GM12878 (cell line): Measurements from ENCODE around the gene NUDT7. TPM values are rescaled to one million over a fixed set of nuclear protein-coding genes. Genes with fewer than 3 reads are reported as not detected.

Experiments used
- ATAC-seq: fragments of 200-7000 bp; cut with Tn5 transposase; 3 replicates; pipeline ENCODE4 v1.9.1; 2020; ENCODE audit warnings: mild to moderate bottlenecking, moderate library complexity
- BruUV-seq: library from RNA; stranded (reverse); fragments of 400-500 nt; replicated peaks from 2 replicates; lab custom pipeline; 2021; lab: Mats Ljungman, UMichigan
- CTCF ChIA-PET: fragments of 300-600 bp; sonication (Branson Sonifier 250); formaldehyde crosslinking; extraction: SDS; loops from one replicate; lab custom pipeline; 2021; ENCODE audit warnings: inconsistent platforms; lab: Yijun Ruan, JAX
- POLR2A ChIA-PET: fragments of 350-600 bp; formaldehyde crosslinking; extraction: SDS; loops from one replicate; lab custom pipeline; 2021; ENCODE audit warnings: inconsistent platforms; lab: Charles Lee
- RAD21 ChIA-PET: fragments of 300-600 bp; sonication (Branson Sonifier 250); formaldehyde crosslinking; loops from one replicate; lab custom pipeline; 2023; ENCODE audit warnings: antibody characterized with exemption; ENCODE audit not compliant: unreplicated experiment; lab: Charles Lee
- SMC1A ChIA-PET: fragments of 300-600 bp; sonication (Branson Sonifier 250); formaldehyde crosslinking; loops from one replicate; lab custom pipeline; 2023; ENCODE audit not compliant: unreplicated experiment, uncharacterized antibody; lab: Charles Lee
- DNase-seq: peaks from one replicate; pipeline ENCODE4 v3.0.0-alpha.2; 2011; ENCODE audit warnings: low read depth, low spot score
- FAIRE-seq: peaks from 3 replicates; lab custom pipeline; 2011; peaks lifted over from hg19 to GRCh38; lab: Jason Lieb, UNC
- H2AFZ ChIP-seq: 2 replicates; pipeline ENCODE4 v1.6.0; 2011; ENCODE audit warnings: low read depth, low read length, control low read depth; ENCODE audit not compliant: control insufficient read depth
- H3K27ac ChIP-seq: 2 replicates; pipeline ENCODE4 v1.5.1; 2011; ENCODE audit warnings: control low read depth; ENCODE audit not compliant: control insufficient read depth, insufficient read depth
- H3K27me3 ChIP-seq, 2 experiments: replicated peaks in 1 of 2; 2 replicates each; pipeline versions ENCODE4 v1.6.0 to v1.6.1; 2011; ENCODE audit warnings: low read length in 1 of 2; ENCODE audit not compliant: control insufficient read depth in 2 of 2, insufficient read depth in 2 of 2
- H3K36me3 ChIP-seq, 2 experiments: 2 replicates each; pipeline ENCODE4 v1.5.1; 2011; ENCODE audit warnings: low read length in 1 of 2; ENCODE audit not compliant: control insufficient read depth in 2 of 2, insufficient read depth in 2 of 2
- H3K4me1 ChIP-seq: 2 replicates; pipeline ENCODE4 v1.6.1; 2011; ENCODE audit warnings: mild to moderate bottlenecking, low read length, moderate library complexity, mixed read lengths; ENCODE audit not compliant: control insufficient read depth, insufficient read depth
- H3K4me2 ChIP-seq: 2 replicates; pipeline ENCODE4 v1.6.0; 2011; ENCODE audit warnings: control low read depth; ENCODE audit not compliant: control insufficient read depth, insufficient read depth
- H3K4me3 ChIP-seq: fragments of 200-600 bp; sonication (generic); 2 replicates; pipeline ENCODE4 v1.5.1; 2016
- H3K79me2 ChIP-seq: 2 replicates; pipeline ENCODE4 v1.6.0; 2011; ENCODE audit warnings: low read length; ENCODE audit not compliant: control insufficient read depth, insufficient read depth
- H3K9ac ChIP-seq: 2 replicates; pipeline ENCODE4 v1.8.0; 2011; ENCODE audit warnings: low read length, control low read depth, mixed read lengths; ENCODE audit not compliant: control insufficient read depth, insufficient read depth
- H3K9me3 ChIP-seq: replicated peaks from 3 replicates; pipeline ENCODE4 v1.5.1; 2011; ENCODE audit warnings: mild to moderate bottlenecking, low read length; ENCODE audit not compliant: control insufficient read depth, insufficient read depth
- H4K20me1 ChIP-seq: 2 replicates; pipeline ENCODE4 v1.6.0; 2011; ENCODE audit not compliant: control insufficient read depth, insufficient read depth
- ASH2L ChIP-seq: fragments of 300-600, 200-600 bp; sonication (generic); IDR thresholded peaks from 2 replicates; pipeline ENCODE4 v1.6.1; 2017; ENCODE audit warnings: low read depth, mild to moderate bottlenecking, borderline replicate concordance
- CBX5 ChIP-seq: sonication (generic); IDR thresholded peaks from 2 replicates; pipeline ENCODE4 v1.6.1; 2016; ENCODE audit warnings: low read depth, moderate library complexity, mild to moderate bottlenecking, inconsistent platforms
- DPF2 ChIP-seq: fragments of 450-650 bp; IDR thresholded peaks from 2 replicates; pipeline ENCODE4 v1.6.1; 2017; ENCODE audit warnings: mild to moderate bottlenecking
- HCFC1 ChIP-seq: fragments of 150-350 bp; IDR thresholded peaks from 2 replicates; pipeline ENCODE4 v1.6.1; 2014; ENCODE audit warnings: low read length
- HDAC6 ChIP-seq: fragments of 200-600 bp; sonication (generic); IDR thresholded peaks from one replicate; pipeline ENCODE4 v1.8.0; 2017; ENCODE audit warnings: antibody characterized with exemption; ENCODE audit not compliant: unreplicated experiment
- KLF5 ChIP-seq: fragments of 450-650 bp; IDR thresholded peaks from 2 replicates; pipeline ENCODE4 v1.6.1; 2014; ENCODE audit warnings: mild to moderate bottlenecking; ENCODE audit not compliant: partially characterized antibody
- NBN ChIP-seq: fragments of 450-650 bp; IDR thresholded peaks from 2 replicates; pipeline ENCODE4 v1.6.1; 2016
- NFIC ChIP-seq: IDR thresholded peaks from 2 replicates; pipeline ENCODE4 v1.6.1; 2012; ENCODE audit warnings: low read depth, mild to moderate bottlenecking, inconsistent platforms, low read length, moderate library complexity
- NFXL1 ChIP-seq: fragments of 450-650 bp; IDR thresholded peaks from 2 replicates; pipeline ENCODE4 v1.6.1; 2017; ENCODE audit warnings: antibody characterized with exemption, mild to moderate bottlenecking, borderline replicate concordance
- POU2F2 ChIP-seq: IDR thresholded peaks from 3 replicates; pipeline ENCODE4 v1.6.1; 2011; ENCODE audit warnings: low read depth, mild to moderate bottlenecking, low read length, borderline replicate concordance
- RAD51 ChIP-seq: fragments of 450-650 bp; IDR thresholded peaks from 2 replicates; pipeline ENCODE4 v1.6.1; 2016; ENCODE audit warnings: moderate library complexity, mild to moderate bottlenecking, inconsistent platforms
- RB1 ChIP-seq: fragments of 450-650 bp; formaldehyde crosslinking; IDR thresholded peaks from 2 replicates; pipeline ENCODE4 v1.6.1; 2017; ENCODE audit warnings: mild to moderate bottlenecking, borderline replicate concordance
- ZNF274 ChIP-seq: IDR thresholded peaks from one replicate; pipeline ENCODE4 v1.8.0; 2011; ENCODE audit not compliant: insufficient read length, insufficient read depth
- WGBS: methylation state at CpG from one replicate; pipeline ENCODE4 v1.1.6; 2016; ENCODE audit warnings: low lambda C conversion rate; ENCODE audit not compliant: insufficient replicate concordance, insufficient coverage; ENCODE audit errors: missing lambda C conversion rate; 5-methylcytosine and 5-hydroxymethylcytosine counted together
- in situ Hi-C: fragments of 300-500 bp; cut with MboI; formaldehyde crosslinking; loops from 9 replicates; pipeline ENCODE4 v1.14.3; 2018; ENCODE audit warnings: mixed read lengths
- intact Hi-C: fragments of 100-400 bp; cut with micrococcal nuclease; formaldehyde crosslinking; loops from one replicate; pipeline ENCODE4 v1.14.2; 2022; ENCODE audit not compliant: unreplicated experiment
- polyA plus RNA-seq, 11 experiments: library from polyadenylated mRNA; depleted of rRNA in 4 of 11; unstranded in 6 of 11; stranded (reverse) in 5 of 11; fragments of >200 nt; fragmentation: Nextera tagmentation in 4 of 11; fragmentation: Illumina TruSeq in 1 of 11; extraction: Ambion mirVana in 4 of 11; extraction: Trizol in 1 of 11; gene quantifications; 1 replicate in 1 of 11; 2 replicates in 10 of 11; pipeline versions ENCODE4 v1.2.1 to v1.2.3, GENCODE V29; 2011 to 2016; ENCODE audit warnings: inconsistent platforms in 2 of 11, missing spikeins in 2 of 11, low read depth in 1 of 11
- total RNA-seq, 4 experiments: library from RNA; depleted of rRNA in 3 of 4; stranded (reverse); fragments of >200 nt in 3 of 4; fragmentation: Illumina TruSeq in 1 of 4; extraction: Trizol in 1 of 4; gene quantifications; 2 replicates each; pipeline versions ENCODE4 v1.2.1 to v1.2.3, GENCODE V29; 2013 to 2021
- TF ChIP-seq, protein P1 (sequence below): fragments of 450-650 bp; IDR thresholded peaks from 2 replicates; pipeline ENCODE4 v1.6.1; 2016; ENCODE audit warnings: mild to moderate bottlenecking
- TF ChIP-seq, protein P2 (sequence below): IDR thresholded peaks from 2 replicates; pipeline ENCODE4 v1.6.1; 2011; ENCODE audit warnings: mild to moderate bottlenecking, low read depth, low read length, moderate library complexity; ENCODE audit not compliant: insufficient replicate concordance

NUDT7 gene
- total and polyA plus RNA-seq, 10 of the 15 experiments (the other 5 are each of a cell fraction or from before 2014, with no cell fraction given), result 2.8 to 14.3 (median 5.2) TPM

DNA sequence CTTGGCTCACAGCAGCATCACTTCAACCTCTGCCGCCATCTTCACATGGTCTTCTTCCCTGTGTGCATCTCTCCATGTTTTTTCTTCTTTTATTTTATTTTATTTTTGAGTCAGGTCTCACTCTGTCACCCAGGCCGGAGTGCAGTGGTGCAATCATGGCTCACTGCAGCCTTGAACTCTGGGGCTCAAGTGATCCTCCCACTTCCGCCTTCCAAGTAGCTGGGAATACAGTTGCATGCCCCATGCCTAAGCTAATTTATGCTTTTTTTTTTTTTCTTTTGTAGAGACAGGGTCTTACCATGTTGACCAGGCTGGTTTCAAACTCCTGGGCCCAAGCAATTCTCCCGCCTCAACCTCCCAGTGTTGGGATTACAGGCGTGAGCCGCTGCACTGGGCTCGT, 1.9 kb downstream of the NUDT7 start:
- no TSS peak for BruUV-seq
- no peak for ATAC-seq
- ChIA-PET RAD21 (no interaction called here), SMC1A (no interaction called here), POLR2A (no interaction called here), CTCF (no interaction called here)
- no peak for FAIRE-seq
- 85% methylated on average over 7 of the region's 7 CpGs for WGBS
- DNase-seq, result no peak
- Histone ChIP-seq H3K9me3 (no peaks in the 10 kb centered on the region; the same call in 2 of the 3 replicates), H3K4me2 (no peak overlapping the region), H3K79me2 (no peaks in the 10 kb centered on the region), H3K4me3 (no peak overlapping the region), H3K36me3 (no peaks in the 10 kb centered on the region), H4K20me1 (no peaks in the 10 kb centered on the region), H3K4me1 (peaks cover 5% of the 10 kb centered on the region), H3K9ac (no peak overlapping the region), H2AFZ (no peak overlapping the region), H3K27me3 (no peaks in the 10 kb centered on the region), H3K27ac (no peak overlapping the region)
- TF ChIP-seq CBX5 (no peak), RB1 (no peak), NFIC (no peak), NFXL1 (no peak), RAD51 (no peak), POU2F2 (no peak), HDAC6 (no peak), DPF2 (no peak), ASH2L (no peak), ZNF274 (no peak), KLF5 (no peak), NBN (no peak), HCFC1 (no peak)
- TF ChIP-seq, protein P1, sequence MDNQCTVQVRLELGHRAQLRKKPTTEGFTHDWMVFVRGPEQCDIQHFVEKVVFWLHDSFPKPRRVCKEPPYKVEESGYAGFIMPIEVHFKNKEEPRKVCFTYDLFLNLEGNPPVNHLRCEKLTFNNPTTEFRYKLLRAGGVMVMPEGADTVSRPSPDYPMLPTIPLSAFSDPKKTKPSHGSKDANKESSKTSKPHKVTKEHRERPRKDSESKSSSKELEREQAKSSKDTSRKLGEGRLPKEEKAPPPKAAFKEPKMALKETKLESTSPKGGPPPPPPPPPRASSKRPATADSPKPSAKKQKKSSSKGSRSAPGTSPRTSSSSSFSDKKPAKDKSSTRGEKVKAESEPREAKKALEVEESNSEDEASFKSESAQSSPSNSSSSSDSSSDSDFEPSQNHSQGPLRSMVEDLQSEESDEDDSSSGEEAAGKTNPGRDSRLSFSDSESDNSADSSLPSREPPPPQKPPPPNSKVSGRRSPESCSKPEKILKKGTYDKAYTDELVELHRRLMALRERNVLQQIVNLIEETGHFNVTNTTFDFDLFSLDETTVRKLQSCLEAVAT, result no peak
- TF ChIP-seq, protein P2, sequence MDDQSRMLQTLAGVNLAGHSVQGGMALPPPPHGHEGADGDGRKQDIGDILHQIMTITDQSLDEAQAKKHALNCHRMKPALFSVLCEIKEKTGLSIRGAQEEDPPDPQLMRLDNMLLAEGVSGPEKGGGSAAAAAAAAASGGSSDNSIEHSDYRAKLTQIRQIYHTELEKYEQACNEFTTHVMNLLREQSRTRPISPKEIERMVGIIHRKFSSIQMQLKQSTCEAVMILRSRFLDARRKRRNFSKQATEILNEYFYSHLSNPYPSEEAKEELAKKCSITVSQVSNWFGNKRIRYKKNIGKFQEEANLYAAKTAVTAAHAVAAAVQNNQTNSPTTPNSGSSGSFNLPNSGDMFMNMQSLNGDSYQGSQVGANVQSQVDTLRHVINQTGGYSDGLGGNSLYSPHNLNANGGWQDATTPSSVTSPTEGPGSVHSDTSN, result no peak
- in situ Hi-C loops, result no loop called here
- intact Hi-C loops, result no loop called here
